Measurements from ENCODE around the gene GPR55. TPM values are rescaled to one million over a fixed set of nuclear protein-coding genes. Genes with fewer than 3 reads are reported as not detected.

Gene GPR55
- total RNA-seq, 1 experiment from 2014 or later = not detected

GRCh38 chr2:230881840-230882239 lies 43.2 kb downstream of the GPR55 start:
- POLR2A ChIA-PET = no interaction called here
- CTCF ChIA-PET = interaction anchor here (0.7 kb wide), 1 partner anchor 29 kb away, joined by 3 read pairs; no protein-coding TSS in a partner anchor

GRCh38 chr2:230879891-230880290 lies 45.2 kb downstream of the GPR55 start:
- CTCF ChIA-PET = no interaction called here
- Mint-ChIP-seq H3K9me3 (ENCODE audit: unreplicated experiment) (no peaks in the 10 kb centered on the region), H3K4me1 (ENCODE audit: insufficient read depth, unreplicated experiment) (peaks cover 4% of the 10 kb centered on the region), H3K27ac (ENCODE audit: low read depth, unreplicated experiment) (no peak overlapping the region), H3K36me3 (ENCODE audit: insufficient read depth, unreplicated experiment) (no peaks in the 10 kb centered on the region), H3K4me3 (ENCODE audit: unreplicated experiment) (no peak overlapping the region), H3K27me3 (ENCODE audit: insufficient read depth, unreplicated experiment) (no peaks in the 10 kb centered on the region)
- POLR2A ChIA-PET = no interaction called here
- DNase-seq (ENCODE audit: unreplicated experiment) = no peak
- BruUV-seq (replicated peaks) = no TSS peak
- TF ChIP-seq CTCF (IDR thresholded peaks at IDR 0.05; ENCODE audit: unreplicated experiment) = no peak
- intact Hi-C loops (cut with micrococcal nuclease) = no loop called here

More at GRCh38 chr2:230881840-230882239, 43.2 kb downstream of the GPR55 start:
- Mint-ChIP-seq H3K36me3 (ENCODE audit: insufficient read depth, unreplicated experiment) (no peaks in the 10 kb centered on the region), H3K4me3 (ENCODE audit: unreplicated experiment) (no peak overlapping the region), H3K27me3 (ENCODE audit: insufficient read depth, unreplicated experiment) (no peaks in the 10 kb centered on the region), H3K9me3 (ENCODE audit: unreplicated experiment) (no peaks in the 10 kb centered on the region), H3K27ac (ENCODE audit: low read depth, unreplicated experiment) (no peak overlapping the region), H3K4me1 (ENCODE audit: insufficient read depth, unreplicated experiment) (peaks cover 4% of the 10 kb centered on the region)
- no TSS peak for BruUV-seq (replicated peaks)
- intact Hi-C loops (cut with micrococcal nuclease) = no loop called here
- TF ChIP-seq CTCF (IDR thresholded peaks at IDR 0.05; ENCODE audit: unreplicated experiment) = no peak
- DNase-seq (ENCODE audit: unreplicated experiment) = no peak

GRCh38 chr2:230879271-230879882 lies 45.7 kb downstream of the GPR55 start:
- H3K36me3 Mint-ChIP-seq (ENCODE audit: insufficient read depth, unreplicated experiment) = no peaks in the 10 kb centered on the region
- no peak overlapping the region for H3K4me3 Mint-ChIP-seq (ENCODE audit: unreplicated experiment)
- H3K27ac Mint-ChIP-seq (ENCODE audit: low read depth, unreplicated experiment) = no peak overlapping the region
- H3K9me3 Mint-ChIP-seq (ENCODE audit: unreplicated experiment) = no peaks in the 10 kb centered on the region
- no TSS peak for BruUV-seq (replicated peaks)
- POLR2A ChIA-PET = interaction anchor here (0.6 kb wide), 1 partner anchor 92 kb away, joined by 3 read pairs; no protein-coding TSS in a partner anchor
- DNase-seq (ENCODE audit: unreplicated experiment) = no peak
- intact Hi-C loops (cut with micrococcal nuclease) = no loop called here
- H3K4me1 Mint-ChIP-seq (ENCODE audit: insufficient read depth, unreplicated experiment) = peaks cover 4% of the 10 kb centered on the region
- CTCF ChIA-PET = interaction anchor here (1.2 kb wide), 1 partner anchor 23 kb away, joined by 4 read pairs; no protein-coding TSS in a partner anchor
- TF ChIP-seq CTCF (IDR thresholded peaks at IDR 0.05; ENCODE audit: unreplicated experiment) = no peak
- H3K27me3 Mint-ChIP-seq (ENCODE audit: insufficient read depth, unreplicated experiment) = no peaks in the 10 kb centered on the region

GRCh38 chr2:230878599-230879188 lies 46.3 kb downstream of the GPR55 start:
- Mint-ChIP-seq H3K36me3 (ENCODE audit: insufficient read depth, unreplicated experiment) (no peaks in the 10 kb centered on the region), H3K27ac (ENCODE audit: low read depth, unreplicated experiment) (no peak overlapping the region), H3K4me3 (ENCODE audit: unreplicated experiment) (no peak overlapping the region), H3K4me1 (ENCODE audit: insufficient read depth, unreplicated experiment) (peaks cover 4% of the 10 kb centered on the region), H3K9me3 (ENCODE audit: unreplicated experiment) (no peaks in the 10 kb centered on the region), H3K27me3 (ENCODE audit: insufficient read depth, unreplicated experiment) (no peaks in the 10 kb centered on the region)
- ChIA-PET CTCF (interaction anchor here (0.6 to 1.2 kb wide), 2 partner anchors 24 to 847 kb away, joined by 4 read pairs; no protein-coding TSS in a partner anchor), POLR2A (interaction anchor here (0.6 kb wide), 1 partner anchor 92 kb away, joined by 3 read pairs; no protein-coding TSS in a partner anchor)
- no peak for TF ChIP-seq CTCF (IDR thresholded peaks at IDR 0.05; ENCODE audit: unreplicated experiment)
- TSS peak; percentile 47 for BruUV-seq (replicated peaks)
- intact Hi-C loops (cut with micrococcal nuclease) = no loop called here
- no peak for DNase-seq (ENCODE audit: unreplicated experiment)

Measured in MCF 10A (cell line).